ENCODE measurements around the gene CDC14B.

CDC14B gene

DNA sequence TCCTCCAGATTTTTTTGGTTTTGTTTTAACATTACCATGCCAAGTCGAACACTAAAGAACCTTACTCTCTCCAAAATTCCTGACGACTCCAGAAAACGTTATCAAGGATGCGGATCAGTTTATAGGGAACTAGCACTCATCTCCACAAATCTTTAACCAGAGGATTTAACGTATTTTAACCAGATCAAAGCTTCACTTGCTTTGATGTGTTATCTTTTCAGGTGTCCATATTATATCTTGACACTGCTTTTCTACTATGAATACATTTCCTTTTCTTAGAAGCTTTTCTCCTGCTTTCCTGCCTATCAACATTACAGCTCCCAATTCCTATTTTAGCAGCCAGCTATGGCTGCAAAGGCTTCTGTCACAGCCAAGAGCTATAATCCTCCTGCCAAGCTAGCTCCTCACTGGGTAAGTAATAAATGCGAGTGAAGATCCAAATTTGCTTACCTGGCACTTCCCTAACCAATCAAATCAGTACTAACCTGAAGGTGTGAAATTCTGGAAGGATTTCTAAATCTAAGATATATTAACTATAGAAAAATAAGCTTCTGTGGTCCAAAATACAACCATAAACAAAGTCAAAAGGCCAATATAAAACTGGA, 60.2 kb downstream of the CDC14B start:
- Histone ChIP-seq H3K79me2 (ENCODE audit: control insufficient read depth, low read length) (no peaks in the 10 kb centered on the region), H3K27me3 (ENCODE audit: control insufficient read depth, low read length) (peaks cover 7% of the 10 kb centered on the region), H4K20me1 (ENCODE audit: control insufficient read depth, insufficient read depth, low read depth, low read length) (no peaks in the 10 kb centered on the region), H3K4me1 (ENCODE audit: control insufficient read depth, low read length) (no peaks in the 10 kb centered on the region), H3F3A (ENCODE audit: control insufficient read depth, insufficient read depth) (no peaks in the 10 kb centered on the region), H3K9me2 (replicated peaks; ENCODE audit: control insufficient read depth, low read length) (no peaks in the 10 kb centered on the region), H3K9me3 (ENCODE audit: control insufficient read depth, insufficient read depth, low read length) (no peaks in the 10 kb centered on the region), H3K4me2 (ENCODE audit: low read length) (no peak overlapping the region), H3K27ac (ENCODE audit: low read depth, low read length) (no peak overlapping the region), H3K36me3 (ENCODE audit: control insufficient read depth, low read length) (no peaks in the 10 kb centered on the region), H3K4me3 (ENCODE audit: low read length) (no peak overlapping the region)
- TF ChIP-seq EZH2phosphoT487 (IDR thresholded peaks at IDR 0.05; ENCODE audit: borderline replicate concordance, low read length): no peak
- TF ChIP-seq, protein P1, sequence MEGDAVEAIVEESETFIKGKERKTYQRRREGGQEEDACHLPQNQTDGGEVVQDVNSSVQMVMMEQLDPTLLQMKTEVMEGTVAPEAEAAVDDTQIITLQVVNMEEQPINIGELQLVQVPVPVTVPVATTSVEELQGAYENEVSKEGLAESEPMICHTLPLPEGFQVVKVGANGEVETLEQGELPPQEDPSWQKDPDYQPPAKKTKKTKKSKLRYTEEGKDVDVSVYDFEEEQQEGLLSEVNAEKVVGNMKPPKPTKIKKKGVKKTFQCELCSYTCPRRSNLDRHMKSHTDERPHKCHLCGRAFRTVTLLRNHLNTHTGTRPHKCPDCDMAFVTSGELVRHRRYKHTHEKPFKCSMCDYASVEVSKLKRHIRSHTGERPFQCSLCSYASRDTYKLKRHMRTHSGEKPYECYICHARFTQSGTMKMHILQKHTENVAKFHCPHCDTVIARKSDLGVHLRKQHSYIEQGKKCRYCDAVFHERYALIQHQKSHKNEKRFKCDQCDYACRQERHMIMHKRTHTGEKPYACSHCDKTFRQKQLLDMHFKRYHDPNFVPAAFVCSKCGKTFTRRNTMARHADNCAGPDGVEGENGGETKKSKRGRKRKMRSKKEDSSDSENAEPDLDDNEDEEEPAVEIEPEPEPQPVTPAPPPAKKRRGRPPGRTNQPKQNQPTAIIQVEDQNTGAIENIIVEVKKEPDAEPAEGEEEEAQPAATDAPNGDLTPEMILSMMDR (IDR thresholded peaks at IDR 0.05; ENCODE audit: low read depth, low read length, poor library complexity, severe bottlenecking): no peak

DNA sequence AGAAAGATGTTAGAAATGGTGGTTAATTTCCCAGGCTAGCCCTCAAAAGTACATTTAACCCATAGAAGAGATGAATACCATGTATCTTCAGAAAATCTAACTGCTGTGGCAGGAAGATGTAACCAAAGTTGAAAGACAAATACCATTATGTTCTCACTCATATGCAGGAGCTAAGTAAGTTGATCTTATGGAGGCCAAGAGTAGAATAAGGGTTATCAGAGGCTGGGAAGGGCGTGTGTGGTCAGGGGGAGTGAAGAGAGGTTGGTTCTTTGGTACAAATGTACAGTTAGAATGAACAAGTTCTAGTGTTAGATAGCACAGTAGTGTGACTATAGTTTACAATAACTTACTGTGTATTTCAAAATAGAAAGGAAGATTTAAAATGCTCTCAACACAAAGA, 61.7 kb downstream of the CDC14B start:
- Histone ChIP-seq H3K4me3 (ENCODE audit: low read length) (no peak overlapping the region), H3K4me1 (ENCODE audit: control insufficient read depth, low read length) (no peaks in the 10 kb centered on the region), H3K27me3 (ENCODE audit: control insufficient read depth, low read length) (peaks cover 2% of the 10 kb centered on the region; the same call in 1 of the 2 replicates), H3K79me2 (ENCODE audit: control insufficient read depth, low read length) (no peaks in the 10 kb centered on the region), H3K9me3 (ENCODE audit: control insufficient read depth, insufficient read depth, low read length) (no peaks in the 10 kb centered on the region), H3K36me3 (ENCODE audit: control insufficient read depth, low read length) (no peaks in the 10 kb centered on the region), H3F3A (ENCODE audit: control insufficient read depth, insufficient read depth) (no peaks in the 10 kb centered on the region), H3K27ac (ENCODE audit: low read depth, low read length) (no peak overlapping the region), H3K4me2 (ENCODE audit: low read length) (no peak overlapping the region), H3K9me2 (replicated peaks; ENCODE audit: control insufficient read depth, low read length) (no peaks in the 10 kb centered on the region), H4K20me1 (ENCODE audit: control insufficient read depth, insufficient read depth, low read depth, low read length) (no peaks in the 10 kb centered on the region)
- TF ChIP-seq, protein P1 (IDR thresholded peaks at IDR 0.05; ENCODE audit: low read depth, low read length, poor library complexity, severe bottlenecking): no peak
- TF ChIP-seq EZH2phosphoT487 (IDR thresholded peaks at IDR 0.05; ENCODE audit: borderline replicate concordance, low read length): no peak

DNA sequence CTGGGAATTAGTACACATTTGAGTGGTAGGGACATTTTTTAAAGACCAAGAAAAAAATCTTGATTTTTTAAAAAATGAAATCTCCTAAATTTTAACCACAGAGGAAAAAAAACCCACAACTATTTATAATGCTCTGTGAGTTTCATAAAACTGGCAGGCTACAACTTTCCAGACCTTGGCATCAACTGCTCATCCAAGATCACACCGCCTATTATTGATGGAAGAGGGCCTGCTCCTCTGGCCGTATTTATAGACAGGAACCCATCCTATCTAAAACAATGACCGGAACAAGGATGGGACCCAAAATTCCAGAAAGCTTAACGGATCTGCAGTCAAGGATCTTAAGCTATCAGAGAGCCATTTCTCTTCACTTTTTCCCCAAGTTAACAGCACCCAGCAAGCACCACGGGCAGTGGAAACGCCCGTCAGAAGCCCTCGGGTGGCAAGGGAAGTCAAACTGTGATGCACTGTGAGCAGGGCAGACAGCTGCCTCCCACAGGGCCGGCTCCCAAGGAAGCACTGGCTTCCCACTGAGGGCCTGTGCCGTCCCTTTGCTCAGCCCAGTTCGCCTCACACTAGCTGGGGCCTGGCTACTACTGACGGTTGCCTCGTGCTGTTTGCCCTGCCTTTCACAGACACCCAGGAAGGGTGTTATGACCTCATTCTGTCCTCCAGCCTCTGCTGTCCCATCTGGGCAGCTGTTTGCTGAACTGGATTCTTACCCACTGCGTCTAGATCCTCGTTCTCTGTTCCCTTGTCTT, 62.8 kb downstream of the CDC14B start:
- H3K4me1 ChIP-seq (ENCODE audit: control insufficient read depth, low read length): no peaks in the 10 kb centered on the region
- H3K9me2 ChIP-seq (replicated peaks; ENCODE audit: control insufficient read depth, low read length): no peaks in the 10 kb centered on the region
- H3K27me3 ChIP-seq (ENCODE audit: control insufficient read depth, low read length): peaks cover 8% of the 10 kb centered on the region
- no peak overlapping the region for H3K4me3 ChIP-seq (ENCODE audit: low read length)
- H4K20me1 ChIP-seq (ENCODE audit: control insufficient read depth, insufficient read depth, low read depth, low read length): no peaks in the 10 kb centered on the region
- no peak overlapping the region for H3K27ac ChIP-seq (ENCODE audit: low read depth, low read length)
- no peaks in the 10 kb centered on the region for H3K36me3 ChIP-seq (ENCODE audit: control insufficient read depth, low read length)
- no peak overlapping the region for H3K4me2 ChIP-seq (ENCODE audit: low read length)
- H3K9me3 ChIP-seq (ENCODE audit: control insufficient read depth, insufficient read depth, low read length): no peaks in the 10 kb centered on the region
- TF ChIP-seq, protein P1 (IDR thresholded peaks at IDR 0.05; ENCODE audit: low read depth, low read length, poor library complexity, severe bottlenecking): no peak
- TF ChIP-seq EZH2phosphoT487 (IDR thresholded peaks at IDR 0.05; ENCODE audit: borderline replicate concordance, low read length): no peak
- no peaks in the 10 kb centered on the region for H3F3A ChIP-seq (ENCODE audit: control insufficient read depth, insufficient read depth)
- no peaks in the 10 kb centered on the region for H3K79me2 ChIP-seq (ENCODE audit: control insufficient read depth, low read length)
